IMR-90 (cell line): Measurements from ENCODE around the gene UBASH3B. TPM values are rescaled to one million over a fixed set of nuclear protein-coding genes. Genes with fewer than 3 reads are reported as not detected.

Source experiments
- ATAC-seq: fragments of 200-7000 bp; cut with Tn5 transposase; 2 replicates; pipeline ENCODE4 v1.9.1; 2020; ENCODE audit warnings: low read depth, mild to moderate bottlenecking, moderate library complexity
- BruUV-seq: library from RNA; stranded (reverse); fragments of 400-500 nt; replicated peaks from 2 replicates; lab custom pipeline; 2021; lab: Mats Ljungman, UMichigan
- CTCF ChIA-PET: fragments of 300-600 bp; formaldehyde crosslinking; extraction: SDS; loops from one replicate; lab custom pipeline; 2021; ENCODE audit warnings: antibody characterized with exemption; lab: Yijun Ruan, JAX
- POLR2A ChIA-PET: fragments of 300-600 bp; sonication (Branson Sonifier 250); formaldehyde crosslinking; loops from one replicate; lab custom pipeline; 2022; ENCODE audit warnings: antibody characterized with exemption; ENCODE audit not compliant: unreplicated experiment; lab: Charles Lee
- DNase-seq: peaks from one replicate; pipeline ENCODE4 v3.0.0; 2013
- H2AFZ ChIP-seq: replicated peaks from 2 replicates; pipeline ENCODE3; 2013; ENCODE audit warnings: low read length, mild to moderate bottlenecking; ENCODE audit not compliant: poor library complexity
- H2AK5ac ChIP-seq: 2 replicates; pipeline ENCODE4 v1.6.1; 2013; ENCODE audit warnings: low read depth, low read length, inconsistent platforms
- H2AK9ac ChIP-seq: replicated peaks from 2 replicates; pipeline ENCODE3; 2013; ENCODE audit warnings: mild to moderate bottlenecking, low read depth, low read length, moderate library complexity; ENCODE audit not compliant: poor library complexity
- H2BK120ac ChIP-seq: 2 replicates; pipeline ENCODE4 v1.6.1; 2013; ENCODE audit warnings: low read depth, low read length, inconsistent platforms
- H2BK15ac ChIP-seq: 3 replicates; pipeline ENCODE4 v1.6.1; 2013; ENCODE audit warnings: low read depth, low read length, inconsistent platforms
- H2BK20ac ChIP-seq: 2 replicates; pipeline ENCODE4 v1.6.1; 2013; ENCODE audit warnings: low read depth, mild to moderate bottlenecking, inconsistent platforms, low read length, moderate library complexity
- H2BK5ac ChIP-seq: 2 replicates; pipeline ENCODE4 v1.6.1; 2013; ENCODE audit warnings: mild to moderate bottlenecking, low read depth, low read length, inconsistent platforms; ENCODE audit not compliant: poor library complexity, severe bottlenecking
- H3K14ac ChIP-seq: replicated peaks from 2 replicates; pipeline ENCODE4 v1.6.1; 2013; ENCODE audit warnings: low read depth, low read length, inconsistent platforms
- H3K18ac ChIP-seq: 2 replicates; pipeline ENCODE4 v1.6.1; 2013; ENCODE audit warnings: low read depth, low read length, control low read depth
- H3K23ac ChIP-seq: 2 replicates; pipeline ENCODE4 v1.6.1; 2013; ENCODE audit warnings: low read depth, low read length, inconsistent platforms
- H3K27ac ChIP-seq: 2 replicates; pipeline ENCODE4 v1.5.1; 2013; ENCODE audit warnings: mild to moderate bottlenecking, control low read depth, low read length; ENCODE audit not compliant: insufficient read depth
- H3K27me3 ChIP-seq: 2 replicates; pipeline ENCODE4 v1.6.1; 2013; ENCODE audit warnings: low read length; ENCODE audit not compliant: control insufficient read depth, insufficient read depth
- H3K36me3 ChIP-seq: 2 replicates; pipeline ENCODE4 v1.6.1; 2013; ENCODE audit warnings: low read length, mixed read lengths; ENCODE audit not compliant: control insufficient read depth, insufficient read depth
- H3K4ac ChIP-seq: 2 replicates; pipeline ENCODE4 v1.6.1; 2013; ENCODE audit warnings: low read depth, low read length, inconsistent platforms
- H3K4me1 ChIP-seq: 2 replicates; pipeline ENCODE4 v1.6.1; 2013; ENCODE audit warnings: low read length, mixed read lengths; ENCODE audit not compliant: control insufficient read depth, insufficient read depth
- H3K4me2 ChIP-seq: 2 replicates; pipeline ENCODE4 v1.6.1; 2013; ENCODE audit warnings: low read depth, mild to moderate bottlenecking, control low read depth, low read length, moderate library complexity
- H3K4me3 ChIP-seq: 2 replicates; pipeline ENCODE4 v1.5.1; 2013; ENCODE audit warnings: low read depth, mild to moderate bottlenecking, control low read depth, low read length, moderate library complexity; ENCODE audit not compliant: insufficient read depth
- H3K56ac ChIP-seq: 2 replicates; pipeline ENCODE4 v1.6.1; 2013; ENCODE audit warnings: low read length, inconsistent platforms; ENCODE audit not compliant: insufficient read depth; ENCODE audit errors: extremely low read depth
- H3K79me1 ChIP-seq, 2 experiments: 2 replicates each; pipeline ENCODE4 v1.6.1; 2013; ENCODE audit warnings: low read length in 2 of 2, inconsistent platforms in 1 of 2, low read depth in 1 of 2
- H3K9ac ChIP-seq: 2 replicates; pipeline ENCODE4 v1.6.1; 2013; ENCODE audit warnings: low read depth, low read length, control low read depth
- H3K9me1 ChIP-seq: 2 replicates; pipeline ENCODE4 v1.6.1; 2013; ENCODE audit warnings: low read length, inconsistent platforms; ENCODE audit not compliant: insufficient read depth
- H3K9me3 ChIP-seq: 2 replicates; pipeline ENCODE4 v1.6.1; 2013; ENCODE audit warnings: low read length; ENCODE audit not compliant: control insufficient read depth, insufficient read depth
- H4K20me1 ChIP-seq: 2 replicates; pipeline ENCODE4 v1.6.1; 2013; ENCODE audit warnings: low read length, inconsistent platforms; ENCODE audit not compliant: insufficient read depth
- H4K5ac ChIP-seq: 2 replicates; pipeline ENCODE4 v1.6.1; 2013; ENCODE audit warnings: mild to moderate bottlenecking, low read depth, low read length, control low read depth
- H4K8ac ChIP-seq, 2 experiments: 2 replicates each; pipeline ENCODE4 v1.6.1; 2013; ENCODE audit warnings: low read depth in 2 of 2, low read length in 2 of 2, control low read depth in 1 of 2, inconsistent platforms in 1 of 2
- H4K91ac ChIP-seq: 2 replicates; pipeline ENCODE4 v1.6.1; 2013; ENCODE audit warnings: low read depth, low read length, inconsistent platforms; ENCODE audit not compliant: insufficient read depth
- CEBPB ChIP-seq: IDR thresholded peaks from 2 replicates; pipeline ENCODE4 v1.6.1; 2012; ENCODE audit warnings: low read depth, low read length, improper control_type of control experiment
- FOS ChIP-seq: fragments of 150-350 bp; IDR thresholded peaks from 2 replicates; pipeline ENCODE4 v1.6.1; 2016; ENCODE audit warnings: low read depth, low read length
- POLR2A ChIP-seq: IDR thresholded peaks from 2 replicates; pipeline ENCODE4 v1.6.1; 2012; ENCODE audit warnings: mild to moderate bottlenecking, low read depth, low read length
- RAD21 ChIP-seq: IDR thresholded peaks from 2 replicates; pipeline ENCODE4 v1.6.1; 2012; ENCODE audit warnings: low read length, improper control_type of control experiment
- RFX5 ChIP-seq: IDR thresholded peaks from 2 replicates; pipeline ENCODE4 v1.8.0; 2012; ENCODE audit warnings: low read depth, mild to moderate bottlenecking, low read length, moderate library complexity
- SMC3 ChIP-seq: fragments of 150-350 bp; IDR thresholded peaks from 2 replicates; pipeline ENCODE4 v1.6.1; 2016; ENCODE audit warnings: low read depth, mild to moderate bottlenecking, antibody characterized with exemption, low read length, moderate library complexity
- WGBS, 2 experiments: methylation state at CpG; one replicate each; pipeline versions ENCODE4 v1.1.5 to v1.1.7; 2013; ENCODE audit warnings: missing lambda C conversion rate in 2 of 2; ENCODE audit not compliant: insufficient read length in 1 of 2; ENCODE audit errors: extremely low coverage in 2 of 2; 5-methylcytosine and 5-hydroxymethylcytosine counted together
- dilution Hi-C: fragments of 300-500 bp; cut with HindIII; formaldehyde crosslinking; loops from one replicate; pipeline ENCODE4 v1.14.3; 2018; ENCODE audit warnings: low sequenced_read_pairs; ENCODE audit not compliant: unreplicated experiment
- in situ Hi-C: fragments of 300-500 bp; cut with MboI; formaldehyde crosslinking; loops from 3 replicates; pipeline ENCODE4 v1.14.3; 2019; ENCODE audit warnings: low sequenced_read_pairs, inconsistent platforms, mixed read lengths
- intact Hi-C: fragments of 100-400 bp; cut with micrococcal nuclease; formaldehyde crosslinking; loops from 2 replicates; pipeline ENCODE4 v1.10.0; 2022
- polyA plus RNA-seq, 3 experiments: library from polyadenylated mRNA; depleted of rRNA; stranded (reverse); fragments of >200 nt; gene quantifications; 2 replicates each; pipeline ENCODE4 v1.2.3, GENCODE V29; 2012; ENCODE audit warnings: low replicate concordance in 1 of 3
- total RNA-seq: library from RNA; depleted of rRNA; stranded (reverse); fragments of >200 nt; gene quantifications from 2 replicates; pipeline ENCODE4 v1.2.3, GENCODE V29; 2012
- TF ChIP-seq, protein P1 (sequence below): fragments of 150-350 bp; IDR thresholded peaks from 2 replicates; pipeline ENCODE4 v1.6.1; 2017; ENCODE audit warnings: mild to moderate bottlenecking, antibody characterized with exemption, low read length, low read depth

The UBASH3B gene
- total and polyA plus RNA-seq, 2 of the 4 experiments (the other 2 are of a cell fraction), result 27.2 to 48.0 TPM

- H3K56ac ChIP-seq, result no peak overlapping the region
- no peaks in the 10 kb centered on the region for H3K36me3 ChIP-seq
- H4K20me1 ChIP-seq, result peaks cover 26% of the 10 kb centered on the region
- TF ChIP-seq CEBPB (no peak), SMC3 (no peak), RFX5 (no peak), POLR2A (no peak), FOS (no peak), RAD21 (no peak)
- TF ChIP-seq, protein P1, sequence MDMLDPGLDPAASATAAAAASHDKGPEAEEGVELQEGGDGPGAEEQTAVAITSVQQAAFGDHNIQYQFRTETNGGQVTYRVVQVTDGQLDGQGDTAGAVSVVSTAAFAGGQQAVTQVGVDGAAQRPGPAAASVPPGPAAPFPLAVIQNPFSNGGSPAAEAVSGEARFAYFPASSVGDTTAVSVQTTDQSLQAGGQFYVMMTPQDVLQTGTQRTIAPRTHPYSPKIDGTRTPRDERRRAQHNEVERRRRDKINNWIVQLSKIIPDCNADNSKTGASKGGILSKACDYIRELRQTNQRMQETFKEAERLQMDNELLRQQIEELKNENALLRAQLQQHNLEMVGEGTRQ, result no peak
- peaks cover 32% of the 10 kb centered on the region for H3K4me1 ChIP-seq
- in situ Hi-C loops (no loop called here), intact Hi-C loops (no loop called here), dilution Hi-C loops (no loop called here)
- H2AK9ac ChIP-seq, result no peak overlapping the region
- no peak overlapping the region for H4K91ac ChIP-seq
- DNase-seq, result peak; percentile 27
- no peak overlapping the region for H2BK120ac ChIP-seq
- ChIA-PET POLR2A (no interaction called here), CTCF (interaction anchor here (0.7 to 1.2 kb wide), 3 partner anchors 11 to 84 kb away, joined by 3 to 4 read pairs (median 3); no protein-coding TSS in a partner anchor)
- no peaks in the 10 kb centered on the region for H3K9me3 ChIP-seq
- H3K27ac ChIP-seq, result no peak overlapping the region
- peaks cover 46 to 93% of the 10 kb centered on the region in 2 experiments for H3K79me1 ChIP-seq
- H2AFZ ChIP-seq, result no peak overlapping the region
- no peak for ATAC-seq
- peaks cover 44% of the 10 kb centered on the region for H3K9me1 ChIP-seq
- no peak overlapping the region for H3K18ac ChIP-seq
- no peak overlapping the region for H3K23ac ChIP-seq
- no peak overlapping the region for H4K5ac ChIP-seq
- no CpG with 5 or more reads among the region's 2 CpGs for WGBS, 2 experiments
- no peak overlapping the region; a peak in 1 of 4 replicates for H4K8ac ChIP-seq
- no peak overlapping the region for H3K14ac ChIP-seq
- H3K4ac ChIP-seq, result no peak overlapping the region; the same call in 1 of the 2 replicates
- no peak overlapping the region for H2BK15ac ChIP-seq
- no peaks in the 10 kb centered on the region for H3K27me3 ChIP-seq
- no peak overlapping the region for H3K4me3 ChIP-seq
- no peak overlapping the region; the same call in 1 of the 2 replicates for H2AK5ac ChIP-seq
- no peak overlapping the region for H3K4me2 ChIP-seq
- no peak overlapping the region for H2BK5ac ChIP-seq
- H2BK20ac ChIP-seq, result no peak overlapping the region
- no peak overlapping the region for H3K9ac ChIP-seq
- BruUV-seq, result no TSS peak
Observed at GRCh38 chr11:122745111-122745510, 89.6 kb downstream of the UBASH3B start.
